Peyer's patch (tissue), 4 donors: ENCODE measurements around the gene DNAH3. TPM values are rescaled to one million over a fixed set of nuclear protein-coding genes. Genes with fewer than 3 reads are reported as not detected.

ENCODE experiments used
- DNase-seq, 3 donors: peaks; one replicate each; pipeline ENCODE4 v3.0.0-alpha.2; 2017 to 2019
- H3K27ac ChIP-seq, 4 donors: fragments of 200-600 bp; sonication (generic); one replicate each; pipeline ENCODE4 v1.5.1; 2016 to 2019
- H3K27me3 ChIP-seq, 2 donors: fragments of 200-600 bp; sonication (generic); one replicate each; pipeline ENCODE4 v1.5.1; 2019
- H3K36me3 ChIP-seq, 3 donors: fragments of 200-600 bp; sonication (generic); one replicate each; pipeline ENCODE4 v1.5.1; 2016 to 2019
- H3K4me1 ChIP-seq, 4 donors: fragments of 200-600 bp; sonication (generic); one replicate each; pipeline ENCODE4 v1.5.1; 2016 to 2019
- H3K4me3 ChIP-seq, 4 donors: fragments of 200-600 bp; sonication (generic); 1 replicate in 3 of 4; 2 replicates in 1 of 4; pipeline ENCODE4 v1.5.1; 2016 to 2019; ENCODE audit warnings: mild to moderate bottlenecking in 1 of 4
- H3K9me3 ChIP-seq, 4 donors: fragments of 200-600 bp; sonication (generic); one replicate each; pipeline ENCODE4 v1.5.1; 2016 to 2019; ENCODE audit warnings: mild to moderate bottlenecking in 1 of 4
- POLR2A ChIP-seq, 2 donors: fragments of 450-650 bp; IDR thresholded peaks; one replicate each; pipeline ENCODE4 v1.5.1; 2017; ENCODE audit warnings: antibody characterized with exemption in 2 of 2, mild to moderate bottlenecking in 2 of 2, moderate library complexity in 2 of 2
- total RNA-seq, 4 donors: library from RNA; depleted of rRNA; stranded (reverse); fragments of >200 nt; gene quantifications; one replicate each; pipeline ENCODE4 v1.1.0, GENCODE V29; 2016
- TF ChIP-seq, protein P1 (sequence below), 6 experiments: fragments of 450-650 bp in 4 of 6; fragments of 200-600 bp in 2 of 6; sonication (generic) in 1 of 6; IDR thresholded peaks; one replicate each; pipeline ENCODE4 v1.5.1; 2017 to 2019; ENCODE audit warnings: antibody characterized with exemption in 6 of 6, mild to moderate bottlenecking in 3 of 6, moderate library complexity in 1 of 6

Gene DNAH3
- total RNA-seq, 4 donors from 2014 or later = 2.1 to 6.7 (median 4.5) TPM

- DNase-seq = no peak
- Histone ChIP-seq H3K4me1 (no peaks in the 10 kb centered on the region), H3K9me3 (no peaks in the 10 kb centered on the region), H3K27me3 (no peaks in the 10 kb centered on the region), H3K4me3 (no peak overlapping the region), H3K27ac (no peak overlapping the region), H3K36me3 (no peaks in the 10 kb centered on the region)
- TF ChIP-seq, protein P1, sequence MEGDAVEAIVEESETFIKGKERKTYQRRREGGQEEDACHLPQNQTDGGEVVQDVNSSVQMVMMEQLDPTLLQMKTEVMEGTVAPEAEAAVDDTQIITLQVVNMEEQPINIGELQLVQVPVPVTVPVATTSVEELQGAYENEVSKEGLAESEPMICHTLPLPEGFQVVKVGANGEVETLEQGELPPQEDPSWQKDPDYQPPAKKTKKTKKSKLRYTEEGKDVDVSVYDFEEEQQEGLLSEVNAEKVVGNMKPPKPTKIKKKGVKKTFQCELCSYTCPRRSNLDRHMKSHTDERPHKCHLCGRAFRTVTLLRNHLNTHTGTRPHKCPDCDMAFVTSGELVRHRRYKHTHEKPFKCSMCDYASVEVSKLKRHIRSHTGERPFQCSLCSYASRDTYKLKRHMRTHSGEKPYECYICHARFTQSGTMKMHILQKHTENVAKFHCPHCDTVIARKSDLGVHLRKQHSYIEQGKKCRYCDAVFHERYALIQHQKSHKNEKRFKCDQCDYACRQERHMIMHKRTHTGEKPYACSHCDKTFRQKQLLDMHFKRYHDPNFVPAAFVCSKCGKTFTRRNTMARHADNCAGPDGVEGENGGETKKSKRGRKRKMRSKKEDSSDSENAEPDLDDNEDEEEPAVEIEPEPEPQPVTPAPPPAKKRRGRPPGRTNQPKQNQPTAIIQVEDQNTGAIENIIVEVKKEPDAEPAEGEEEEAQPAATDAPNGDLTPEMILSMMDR (IDR thresholded peaks at IDR 0.05) = no peak
- TF ChIP-seq POLR2A (IDR thresholded peaks at IDR 0.05) = no peak
Measured at GRCh38 chr16:20968765-20969164, 181.9 kb downstream of the DNAH3 start.

DNA sequence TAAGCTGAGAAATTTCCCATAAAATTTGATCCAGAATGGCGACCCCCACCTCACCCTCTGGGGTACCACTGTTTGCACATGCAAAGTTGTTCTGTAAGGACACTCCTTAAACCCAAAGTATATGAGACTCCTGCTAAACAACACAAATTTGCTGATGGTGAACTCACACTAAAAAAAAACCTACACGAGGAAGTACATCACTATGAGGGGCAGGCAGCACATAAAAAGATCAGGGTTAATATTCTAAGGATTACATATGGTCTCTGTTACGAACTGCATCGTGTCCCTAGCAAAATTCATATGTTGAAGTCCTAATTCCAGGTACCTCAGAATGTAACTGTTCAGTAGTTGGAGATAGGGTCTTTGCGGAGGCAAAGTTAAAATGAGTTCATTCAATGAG is 189.7 kb downstream of the DNAH3 start:
- no peak overlapping the region for H3K27ac ChIP-seq
- no peaks in the 10 kb centered on the region for H3K9me3 ChIP-seq
- H3K27me3 ChIP-seq = no peaks in the 10 kb centered on the region
- no peaks in the 10 kb centered on the region for H3K4me1 ChIP-seq
- no peak overlapping the region for H3K4me3 ChIP-seq
- no peak for TF ChIP-seq POLR2A (IDR thresholded peaks at IDR 0.05)
- TF ChIP-seq, protein P1 (IDR thresholded peaks at IDR 0.05) = no peak
- no peak for DNase-seq
- no peaks in the 10 kb centered on the region for H3K36me3 ChIP-seq

- Histone ChIP-seq H3K9me3 (no peaks in the 10 kb centered on the region), H3K4me1 (no peaks in the 10 kb centered on the region), H3K27me3 (no peaks in the 10 kb centered on the region), H3K36me3 (no peaks in the 10 kb centered on the region), H3K27ac (no peak overlapping the region), H3K4me3 (no peak overlapping the region)
- TF ChIP-seq, protein P1 (IDR thresholded peaks at IDR 0.05) = no peak
- no peak for TF ChIP-seq POLR2A (IDR thresholded peaks at IDR 0.05)
- DNase-seq = no peak
Measured at GRCh38 chr16:20957153-20957552, 193.5 kb downstream of the DNAH3 start.

- H3K36me3 ChIP-seq = no peaks in the 10 kb centered on the region
- TF ChIP-seq POLR2A (IDR thresholded peaks at IDR 0.05) = no peak
- TF ChIP-seq, protein P1 (IDR thresholded peaks at IDR 0.05) = no peak
- no peaks in the 10 kb centered on the region for H3K9me3 ChIP-seq
- H3K27me3 ChIP-seq = no peaks in the 10 kb centered on the region
- H3K4me1 ChIP-seq = no peaks in the 10 kb centered on the region
- no peak overlapping the region for H3K4me3 ChIP-seq
- H3K27ac ChIP-seq = no peak overlapping the region
- DNase-seq = no peak
Measured at GRCh38 chr16:20956319-20956718, 194.3 kb downstream of the DNAH3 start.

- H3K36me3 ChIP-seq = no peaks in the 10 kb centered on the region
- H3K4me3 ChIP-seq = no peak overlapping the region
- H3K27ac ChIP-seq = no peak overlapping the region
- no peaks in the 10 kb centered on the region for H3K4me1 ChIP-seq
- no peak for TF ChIP-seq POLR2A (IDR thresholded peaks at IDR 0.05)
- TF ChIP-seq, protein P1 (IDR thresholded peaks at IDR 0.05) = no peak
- H3K9me3 ChIP-seq = no peaks in the 10 kb centered on the region
- no peaks in the 10 kb centered on the region for H3K27me3 ChIP-seq
- no peak for DNase-seq
Measured at GRCh38 chr16:20954574-20954973, 196.1 kb downstream of the DNAH3 start.
